Neural cell (in vitro differentiated cells): ENCODE data around the gene NKD1.

Source experiments
- CTCF ChIP-seq: fragments of 450-650 bp; IDR thresholded peaks from 2 replicates; pipeline ENCODE4 v1.5.1; 2014; ENCODE audit warnings: antibody characterized with exemption, mild to moderate bottlenecking, moderate library complexity; ENCODE audit not compliant: poor library complexity, severe bottlenecking
- EZH2 ChIP-seq: fragments of 200-600, 300-800 bp; shearing (Covaris generic), sonication (generic); IDR thresholded peaks from 2 replicates; pipeline ENCODE4 v1.6.1; 2014; ENCODE audit warnings: antibody characterized with exemption, low read length, borderline replicate concordance, mild to moderate bottlenecking; ENCODE audit not compliant: insufficient read depth, poor library complexity, severe bottlenecking
- MXI1 ChIP-seq: fragments of 450-650 bp; conservative IDR thresholded peaks from 2 replicates; pipeline ENCODE4 v1.6.1; 2014; ENCODE audit warnings: antibody characterized with exemption, mild to moderate bottlenecking; ENCODE audit not compliant: poor library complexity, severe bottlenecking
- REST ChIP-seq: IDR thresholded peaks from 2 replicates; pipeline ENCODE4 v1.6.1; 2012; ENCODE audit warnings: borderline replicate concordance
- SMC3 ChIP-seq: fragments of 450-650 bp; conservative IDR thresholded peaks from 2 replicates; pipeline ENCODE4 v1.6.1; 2014; ENCODE audit warnings: antibody characterized with exemption, mild to moderate bottlenecking, moderate library complexity; ENCODE audit not compliant: poor library complexity
- TAF1 ChIP-seq: IDR thresholded peaks from 2 replicates; pipeline ENCODE4 v1.6.1; 2012; ENCODE audit warnings: low read depth

GRCh38 chr16:50591800-50592771 is 43.9 kb downstream of the NKD1 start:
- TF ChIP-seq CTCF: no peak
- no peak for TF ChIP-seq EZH2
- no peak for TF ChIP-seq TAF1
- no peak for TF ChIP-seq REST
- TF ChIP-seq SMC3: no peak
- TF ChIP-seq MXI1: no peak
